HT1080 (cell line): ENCODE data around the gene BPI. TPM values are rescaled to one million over a fixed set of nuclear protein-coding genes. Genes with fewer than 3 reads are reported as not detected.
A peak's percentile ranks its signal among the peaks of the same experiment; 100 is the strongest.
"Not testable (repeated sequence)": the region's sequence is repeated elsewhere in the genome, so short reads cannot be mapped to it uniquely, and the experiment has no call there.

ENCODE experiments used
- DNase-seq: peaks from one replicate; pipeline ENCODE4 v3.0.0-alpha.2; 2015; ENCODE audit warnings: low read depth
- total RNA-seq: library from RNA; depleted of rRNA; stranded (reverse); fragments of >200 nt; shearing (Covaris generic); gene quantifications from 2 replicates; pipeline ENCODE4 v1.2.3, GENCODE V29; 2014

BPI gene
- total RNA-seq, 1 experiment from 2014 or later, result not detected

GRCh38 chr20:38331814-38332213 is 27.9 kb downstream of the BPI start:
- DNase-seq, result no peak

GRCh38 chr20:38334016-38334415 is 30.1 kb downstream of the BPI start:
- no peak for DNase-seq

- DNase-seq, result no peak
Measured at GRCh38 chr20:38336726-38337125, 32.8 kb downstream of the BPI start.

- peak; percentile 60 for DNase-seq
Measured at GRCh38 chr20:38337561-38338140, 33.7 kb downstream of the BPI start.

GRCh38 chr20:38338849-38339520 is 35.0 kb downstream of the BPI start:
- DNase-seq, result no peak

- not testable (repeated sequence) for DNase-seq
Measured at GRCh38 chr20:38339521-38339896, 35.6 kb downstream of the BPI start.

GRCh38 chr20:38339997-38340396 is 36.0 kb downstream of the BPI start:
- no peak for DNase-seq

- no peak for DNase-seq
Measured at GRCh38 chr20:38340693-38341092, 36.7 kb downstream of the BPI start.

GRCh38 chr20:38342216-38342615 is 38.3 kb downstream of the BPI start:
- DNase-seq, result no peak

GRCh38 chr20:38342713-38343310 is 38.9 kb downstream of the BPI start:
- no peak for DNase-seq

- no peak for DNase-seq
Measured at GRCh38 chr20:38343311-38344106, 39.6 kb downstream of the BPI start.

GRCh38 chr20:38344107-38344701 is 40.2 kb downstream of the BPI start:
- no peak for DNase-seq

GRCh38 chr20:38345643-38346042 is 41.7 kb downstream of the BPI start:
- DNase-seq, result no peak

- DNase-seq, result no peak
Measured at GRCh38 chr20:38346247-38346651, 42.3 kb downstream of the BPI start, which contains the start of gene LBP. LBP (plus strand) TSS chr20:38346482; CDS start chr20:38346517, 35 bp downstream.

- no peak for DNase-seq
Measured at GRCh38 chr20:38346741-38347140, 42.8 kb downstream of the BPI start.

- DNase-seq, result no peak
Measured at GRCh38 chr20:38349856-38350255, 45.9 kb downstream of the BPI start.

- no peak for DNase-seq
Measured at GRCh38 chr20:38350879-38351775, 47.2 kb downstream of the BPI start.

GRCh38 chr20:38353316-38353715 is 49.4 kb downstream of the BPI start:
- no peak for DNase-seq

- no peak for DNase-seq
Measured at GRCh38 chr20:38354227-38354626, 50.3 kb downstream of the BPI start.

GRCh38 chr20:38355161-38356012 is 51.4 kb downstream of the BPI start:
- no peak for DNase-seq
